Subcutaneous abdominal adipose tissue (tissue), 5 donors: ENCODE measurements around the gene RBM24.
"Not testable (repeated sequence)": the region's sequence is repeated elsewhere in the genome, so short reads cannot be mapped to it uniquely, and the experiment has no call there.

Source experiments
- H3K27ac ChIP-seq: one replicate; pipeline ENCODE4 v1.7.0; 2013; ENCODE audit warnings: low read depth, mild to moderate bottlenecking, inconsistent platforms, low read length, moderate library complexity
- H3K27me3 ChIP-seq, 5 donors: one replicate each; pipeline ENCODE4 v1.7.0; 2013; ENCODE audit warnings: low read length in 5 of 5, inconsistent platforms in 1 of 5; ENCODE audit not compliant: control insufficient read depth in 5 of 5, insufficient read depth in 4 of 5
- H3K36me3 ChIP-seq, 5 donors: one replicate each; pipeline ENCODE4 v1.7.0; 2013; ENCODE audit warnings: low read length in 5 of 5; ENCODE audit not compliant: control insufficient read depth in 5 of 5, insufficient read depth in 5 of 5
- H3K4me1 ChIP-seq, 5 donors: one replicate each; pipeline ENCODE4 v1.7.0; 2013; ENCODE audit warnings: low read length in 5 of 5, mild to moderate bottlenecking in 3 of 5, moderate library complexity in 1 of 5; ENCODE audit not compliant: control insufficient read depth in 5 of 5, insufficient read depth in 5 of 5
- H3K4me3 ChIP-seq, 5 donors: one replicate each; pipeline ENCODE4 v1.7.0; 2013; ENCODE audit warnings: low read length in 5 of 5, low read depth in 1 of 5
- H3K9ac ChIP-seq, 5 donors: one replicate each; pipeline ENCODE4 v1.7.0; 2013; ENCODE audit warnings: low read length in 5 of 5, mild to moderate bottlenecking in 4 of 5, moderate library complexity in 3 of 5
- H3K9me3 ChIP-seq, 5 donors: one replicate each; pipeline ENCODE4 v1.7.0; 2013; ENCODE audit warnings: low read length in 5 of 5; ENCODE audit not compliant: control insufficient read depth in 5 of 5
- donor health status: healthy.
- donor health status: healthy.
- donor health status: healthy.
- donor health status: healthy.
- donor health status: healthy.

Gene RBM24

GRCh38 chr6:17299750-17300149 lies 18.6 kb downstream of the RBM24 start:
- Histone ChIP-seq H3K9me3 (no peaks in the 10 kb centered on the region), H3K27ac (no peak overlapping the region), H3K9ac (no peak overlapping the region), H3K36me3 (no peaks in the 10 kb centered on the region), H3K4me3 (no peak overlapping the region), H3K27me3 (no peaks in the 10 kb centered on the region), H3K4me1 (peaks cover 0 to 12% (median 5%) of the 10 kb centered on the region in 5 donors)

GRCh38 chr6:17300637-17301036 lies 19.5 kb downstream of the RBM24 start:
- Histone ChIP-seq H3K4me3 (no peak overlapping the region), H3K9ac (no peak overlapping the region), H3K27ac (no peak overlapping the region), H3K9me3 (no peaks in the 10 kb centered on the region), H3K36me3 (no peaks in the 10 kb centered on the region), H3K27me3 (no peaks in the 10 kb centered on the region), H3K4me1 (peaks cover 0 to 12% (median 5%) of the 10 kb centered on the region in 5 donors)

GRCh38 chr6:17303444-17303843 lies 22.3 kb downstream of the RBM24 start:
- no peaks in the 10 kb centered on the region for H3K9me3 ChIP-seq
- no peak overlapping the region for H3K27ac ChIP-seq
- no peaks in the 10 kb centered on the region for H3K4me1 ChIP-seq
- no peaks in the 10 kb centered on the region for H3K27me3 ChIP-seq
- no peak overlapping the region for H3K4me3 ChIP-seq
- H3K36me3 ChIP-seq = no peaks in the 10 kb centered on the region
- H3K9ac ChIP-seq = no peak overlapping the region

GRCh38 chr6:17305219-17306001 lies 24.2 kb downstream of the RBM24 start:
- no peak overlapping the region for H3K4me3 ChIP-seq
- no peaks in the 10 kb centered on the region for H3K9me3 ChIP-seq
- no peaks in the 10 kb centered on the region for H3K36me3 ChIP-seq
- H3K27ac ChIP-seq = no peak overlapping the region
- no peaks in the 10 kb centered on the region for H3K27me3 ChIP-seq
- H3K4me1 ChIP-seq = no peaks in the 10 kb centered on the region
- no peak overlapping the region for H3K9ac ChIP-seq

- Histone ChIP-seq H3K27ac (no peak overlapping the region), H3K4me1 (no peaks in the 10 kb centered on the region), H3K36me3 (no peaks in the 10 kb centered on the region), H3K9ac (no peak overlapping the region), H3K9me3 (peaks cover 0 to 3% (median 0%) of the 10 kb centered on the region in 5 donors), H3K27me3 (no peaks in the 10 kb centered on the region), H3K4me3 (no peak overlapping the region)
Measured at GRCh38 chr6:17311595-17312311, 30.6 kb downstream of the RBM24 start.

- not testable (repeated sequence) for H3K27ac ChIP-seq
Measured at GRCh38 chr6:17313238-17313637, 32.1 kb downstream of the RBM24 start.

GRCh38 chr6:17313971-17314370 lies 32.8 kb downstream of the RBM24 start:
- Histone ChIP-seq H3K36me3 (no peaks in the 10 kb centered on the region), H3K4me3 (no peak overlapping the region), H3K4me1 (peaks cover 0 to 2% (median 0%) of the 10 kb centered on the region in 5 donors), H3K9me3 (peaks cover 0 to 3% (median 0%) of the 10 kb centered on the region in 5 donors), H3K27me3 (no peaks in the 10 kb centered on the region), H3K9ac (no peak overlapping the region), H3K27ac (no peak overlapping the region)

More at GRCh38 chr6:17313238-17313637, 32.1 kb downstream of the RBM24 start:
- H3K9me3 ChIP-seq, H3K27me3 ChIP-seq, H3K4me3 ChIP-seq, H3K9ac ChIP-seq, H3K4me1 ChIP-seq, H3K36me3 ChIP-seq: not testable (repeated sequence)

GRCh38 chr6:17315262-17315661 lies 34.1 kb downstream of the RBM24 start:
- Histone ChIP-seq H3K4me3 (no peak overlapping the region), H3K27me3 (no peaks in the 10 kb centered on the region), H3K36me3 (no peaks in the 10 kb centered on the region), H3K27ac (no peak overlapping the region), H3K9ac (no peak overlapping the region), H3K9me3 (peaks cover 0 to 3% (median 0%) of the 10 kb centered on the region in 5 donors), H3K4me1 (peaks cover 0 to 4% (median 0%) of the 10 kb centered on the region in 5 donors)

GRCh38 chr6:17318435-17319165 lies 37.4 kb downstream of the RBM24 start:
- no peaks in the 10 kb centered on the region for H3K36me3 ChIP-seq
- no peak overlapping the region for H3K4me3 ChIP-seq
- peaks cover 0 to 4% (median 0%) of the 10 kb centered on the region in 5 donors for H3K4me1 ChIP-seq
- peaks cover 0 to 3% (median 0%) of the 10 kb centered on the region in 5 donors for H3K9me3 ChIP-seq
- H3K27me3 ChIP-seq = peaks cover 0 to 2% (median 0%) of the 10 kb centered on the region in 5 donors
- H3K9ac ChIP-seq = no peak overlapping the region
- no peak overlapping the region for H3K27ac ChIP-seq

- not testable (repeated sequence) for H3K27me3 ChIP-seq, H3K36me3 ChIP-seq, H3K9ac ChIP-seq, H3K4me1 ChIP-seq, H3K27ac ChIP-seq, H3K4me3 ChIP-seq, H3K9me3 ChIP-seq
Measured at GRCh38 chr6:17320266-17320665, 39.1 kb downstream of the RBM24 start.
